DND-41 (cell line): ENCODE results near the gene GARIN5B.

ENCODE experiments used
- EZH2 ChIP-seq: IDR thresholded peaks from 3 replicates; pipeline ENCODE4 v1.6.1; 2012; ENCODE audit warnings: borderline replicate concordance, low read depth, mild to moderate bottlenecking, moderate library complexity, low read length, inconsistent platforms; ENCODE audit not compliant: severe bottlenecking
- TF ChIP-seq, protein P1 (sequence below): IDR thresholded peaks from 2 replicates; pipeline ENCODE4 v1.5.1; 2012; ENCODE audit warnings: borderline replicate concordance, low read length, moderate library complexity, mild to moderate bottlenecking; ENCODE audit not compliant: poor library complexity, severe bottlenecking; ENCODE audit errors: extremely low read depth

DNA sequence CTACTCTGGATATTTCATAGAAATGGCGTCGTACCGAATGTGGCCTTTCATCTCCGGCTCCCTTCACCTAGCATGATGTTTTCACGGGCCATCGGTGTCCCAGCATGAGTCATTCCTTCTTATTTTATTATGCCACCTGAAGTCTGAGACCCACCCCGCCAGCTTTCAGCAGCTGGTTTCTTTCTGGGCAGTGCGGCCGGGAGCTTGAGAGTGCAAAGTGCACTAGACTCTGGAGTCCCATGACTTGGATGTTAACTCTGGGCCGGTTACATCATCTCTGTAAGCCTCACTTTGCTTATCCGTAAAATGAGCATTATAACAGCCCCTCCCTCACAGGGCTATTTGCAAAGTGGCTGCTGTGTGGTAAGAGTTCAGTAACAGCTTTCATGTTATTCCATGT is 29.2 kb downstream of the GARIN5B start:
- TF ChIP-seq EZH2 = no peak
- TF ChIP-seq, protein P1, sequence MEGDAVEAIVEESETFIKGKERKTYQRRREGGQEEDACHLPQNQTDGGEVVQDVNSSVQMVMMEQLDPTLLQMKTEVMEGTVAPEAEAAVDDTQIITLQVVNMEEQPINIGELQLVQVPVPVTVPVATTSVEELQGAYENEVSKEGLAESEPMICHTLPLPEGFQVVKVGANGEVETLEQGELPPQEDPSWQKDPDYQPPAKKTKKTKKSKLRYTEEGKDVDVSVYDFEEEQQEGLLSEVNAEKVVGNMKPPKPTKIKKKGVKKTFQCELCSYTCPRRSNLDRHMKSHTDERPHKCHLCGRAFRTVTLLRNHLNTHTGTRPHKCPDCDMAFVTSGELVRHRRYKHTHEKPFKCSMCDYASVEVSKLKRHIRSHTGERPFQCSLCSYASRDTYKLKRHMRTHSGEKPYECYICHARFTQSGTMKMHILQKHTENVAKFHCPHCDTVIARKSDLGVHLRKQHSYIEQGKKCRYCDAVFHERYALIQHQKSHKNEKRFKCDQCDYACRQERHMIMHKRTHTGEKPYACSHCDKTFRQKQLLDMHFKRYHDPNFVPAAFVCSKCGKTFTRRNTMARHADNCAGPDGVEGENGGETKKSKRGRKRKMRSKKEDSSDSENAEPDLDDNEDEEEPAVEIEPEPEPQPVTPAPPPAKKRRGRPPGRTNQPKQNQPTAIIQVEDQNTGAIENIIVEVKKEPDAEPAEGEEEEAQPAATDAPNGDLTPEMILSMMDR = no peak
